ENCODE results near the gene BAZ1B.
"Not testable (repeated sequence)": the region's sequence is repeated elsewhere in the genome, so short reads cannot be mapped to it uniquely, and the experiment has no call there.

The BAZ1B gene

DNA sequence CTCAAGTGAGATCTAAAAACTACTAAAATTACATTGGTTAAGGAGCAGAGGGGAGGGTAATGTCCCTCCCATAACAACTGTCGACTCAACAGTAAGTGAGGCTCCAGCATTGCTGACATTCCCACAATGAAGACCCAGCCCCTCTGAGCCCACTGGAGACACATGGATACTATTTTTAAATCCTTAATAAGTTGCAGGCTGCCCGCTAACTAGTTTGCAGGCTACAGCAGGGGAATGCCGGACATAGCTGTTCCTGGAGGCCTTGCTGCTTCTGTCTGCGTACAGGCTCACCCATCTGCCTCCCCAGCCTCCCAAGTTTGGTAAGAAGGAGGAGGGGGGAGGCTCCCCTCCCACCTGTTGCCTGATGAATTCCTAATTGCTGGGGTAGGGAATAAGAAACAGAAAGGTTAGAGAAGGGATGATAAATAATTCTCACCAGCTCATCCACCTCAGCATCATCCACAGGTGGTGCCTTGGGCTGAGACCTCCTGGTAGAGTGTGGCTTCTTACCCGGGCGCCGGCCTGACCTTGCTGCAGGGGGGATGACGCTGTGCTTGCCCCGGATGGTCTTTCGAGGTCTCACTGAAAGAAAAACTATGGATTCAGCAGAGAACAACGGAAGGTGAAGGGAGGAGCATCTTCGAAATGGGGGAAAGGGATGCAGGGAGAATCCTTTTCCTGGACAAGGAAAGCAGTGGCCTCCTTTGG lies 78.4 kb downstream of the BAZ1B start:
- no peak for DNase-seq

DNA sequence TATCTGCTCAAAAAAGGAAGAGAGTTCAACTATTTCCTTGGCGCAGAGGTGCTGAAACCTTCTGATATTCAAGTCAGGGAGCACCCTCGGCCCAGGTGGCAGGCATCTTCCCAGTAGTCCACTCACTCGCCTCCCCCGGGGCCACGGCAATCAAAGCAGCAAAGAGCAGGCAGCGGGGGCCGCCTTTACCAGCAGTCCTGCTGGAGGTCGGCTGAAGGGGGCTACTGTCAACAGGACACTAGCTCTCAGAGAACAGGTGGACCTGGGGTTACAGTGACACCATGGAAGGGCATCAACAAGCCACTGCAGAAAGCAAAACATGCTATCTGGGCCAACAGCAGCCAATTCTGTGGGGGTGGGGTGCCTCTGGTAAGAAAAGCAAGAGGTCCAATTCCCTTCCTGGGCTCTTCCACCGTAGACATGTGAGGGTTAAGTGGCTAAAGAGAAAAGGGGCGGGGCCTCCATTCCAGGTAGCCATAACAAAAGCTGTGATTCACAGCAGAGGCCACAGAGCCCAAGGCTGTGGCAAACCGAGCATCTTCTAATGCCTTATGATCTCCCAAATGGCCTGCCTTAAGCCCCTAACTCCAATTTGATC lies 79.1 kb downstream of the BAZ1B start:
- DNase-seq, result no peak

DNA sequence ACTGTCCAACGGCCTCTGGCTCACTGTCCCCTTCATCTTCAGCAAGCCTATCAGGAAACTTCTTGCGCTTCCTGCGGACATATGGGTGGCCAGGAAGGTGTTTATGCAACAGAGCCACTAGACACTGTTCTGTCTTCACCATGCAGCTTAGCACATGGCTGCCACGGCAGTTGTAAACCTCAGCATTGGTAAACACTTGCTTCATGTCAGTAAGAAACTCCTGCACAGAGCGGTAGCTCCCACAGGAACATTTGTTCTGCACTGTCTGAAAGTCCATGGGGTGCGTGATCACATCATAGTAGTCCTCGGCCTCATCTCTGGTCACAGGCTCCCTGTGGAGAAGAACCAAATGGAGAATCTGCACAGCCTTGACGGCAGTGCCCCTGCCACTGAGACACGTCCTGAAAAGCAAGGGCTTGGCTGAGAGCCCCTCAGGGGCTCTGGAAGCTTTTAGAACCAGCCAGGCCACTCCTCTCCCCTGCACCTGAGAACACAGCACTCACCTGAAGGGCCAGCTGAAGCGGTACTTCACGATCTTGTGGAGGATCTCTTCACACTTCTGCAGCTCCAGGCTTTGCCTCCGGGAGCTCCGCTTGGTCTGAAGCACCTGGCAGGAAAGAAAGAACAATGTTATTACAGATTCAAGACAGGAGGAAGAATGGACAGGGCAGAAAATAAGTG lies 79.7 kb downstream of the BAZ1B start:
- DNase-seq, result no peak

DNA sequence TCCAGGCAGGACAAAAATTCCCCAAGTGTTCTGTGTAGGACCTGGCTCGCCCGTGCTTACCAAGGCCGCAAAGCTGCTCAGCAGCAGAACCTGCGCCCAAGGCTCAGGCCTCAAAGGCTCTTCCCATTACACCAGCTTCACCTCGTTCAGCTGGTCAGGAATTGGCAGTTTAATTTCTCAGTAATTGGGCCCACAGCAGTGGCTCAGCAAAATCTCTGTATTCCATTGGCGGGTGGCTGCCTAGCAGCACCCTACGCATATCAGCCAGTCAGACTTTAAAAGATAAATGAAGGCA lies 82.7 kb downstream of the BAZ1B start:
- DNase-seq, result no peak

DNA sequence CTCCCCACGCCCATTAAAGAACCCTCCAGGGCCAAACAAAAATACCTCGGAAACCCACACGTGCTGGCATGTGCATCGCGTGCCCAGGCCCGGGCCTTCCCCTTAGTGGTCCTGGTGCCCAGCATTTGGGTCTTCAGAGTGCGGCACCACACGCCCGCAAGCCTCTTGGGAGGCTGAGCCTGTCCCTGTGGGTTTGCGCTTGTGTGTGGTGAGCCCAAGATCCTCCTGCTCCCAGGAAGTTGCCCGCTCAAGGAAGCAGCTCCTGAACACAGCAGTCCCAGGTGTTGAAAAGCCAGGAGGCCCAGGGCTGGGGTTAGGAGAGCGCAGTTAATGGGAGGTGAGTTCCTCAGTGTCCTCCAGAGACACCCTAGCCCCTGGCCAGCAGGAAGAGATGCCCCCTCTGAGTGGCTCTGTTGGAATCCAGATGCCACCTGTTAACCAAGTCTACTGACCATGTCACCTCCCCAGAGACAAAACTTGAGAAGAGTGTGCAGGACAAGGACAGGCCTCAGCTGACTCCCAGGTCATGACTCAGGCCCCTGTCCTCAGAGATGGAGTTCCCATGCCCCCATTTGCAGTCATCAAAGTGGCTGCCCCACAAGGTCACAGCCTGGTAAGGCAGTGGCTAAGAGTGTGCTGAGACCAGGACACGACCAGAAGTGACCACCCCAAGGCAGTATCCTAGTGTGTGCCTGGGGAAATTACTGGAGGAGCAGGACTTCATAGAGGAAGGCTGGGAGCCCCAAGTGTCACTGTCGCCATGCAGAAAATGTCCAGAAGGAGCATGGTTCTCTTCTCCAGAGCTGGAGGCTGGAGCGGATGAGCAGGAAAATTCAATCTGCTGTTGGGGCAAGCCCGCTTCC lies 83.3 kb downstream of the BAZ1B start:
- no peak for DNase-seq

DNA sequence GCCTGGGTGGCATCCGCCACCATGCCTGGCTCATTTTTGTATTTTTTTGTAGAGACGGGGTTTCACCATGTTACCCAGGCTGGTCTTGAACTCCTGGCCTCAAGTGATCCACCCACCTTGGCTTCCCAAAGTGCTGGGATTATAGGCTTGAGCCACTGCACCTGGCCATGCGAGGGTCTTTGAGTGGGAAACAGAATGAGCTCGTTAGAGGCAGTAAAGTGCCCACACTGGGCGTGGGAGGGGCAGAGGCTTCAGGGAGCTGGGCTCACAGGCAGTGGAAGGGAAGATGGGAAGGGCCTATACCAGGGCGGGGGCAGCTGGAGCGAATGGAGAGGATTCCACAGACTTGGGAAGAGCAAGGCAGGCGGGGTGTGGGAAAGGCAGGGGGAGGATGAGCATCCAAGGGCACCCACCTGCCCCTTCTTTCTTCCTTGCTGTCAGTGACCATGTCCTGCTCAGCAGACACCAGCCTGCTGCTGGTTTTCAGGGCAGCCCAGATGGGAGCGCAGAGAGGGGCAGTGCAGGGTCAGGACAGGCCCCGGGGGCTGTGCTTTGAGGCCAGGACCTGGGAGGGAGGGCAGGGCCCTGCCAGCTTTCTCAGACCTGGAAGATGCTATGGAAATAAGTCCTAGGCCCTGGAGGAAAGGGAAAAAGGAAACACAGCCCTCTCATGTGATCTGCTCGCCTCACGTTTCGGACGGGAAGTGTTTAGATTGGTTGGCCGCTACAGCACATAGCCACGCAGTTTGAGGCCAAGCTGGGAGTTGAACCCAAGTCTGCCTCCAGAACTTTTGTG lies 84.3 kb downstream of the BAZ1B start:
- DNase-seq, result no peak

DNA sequence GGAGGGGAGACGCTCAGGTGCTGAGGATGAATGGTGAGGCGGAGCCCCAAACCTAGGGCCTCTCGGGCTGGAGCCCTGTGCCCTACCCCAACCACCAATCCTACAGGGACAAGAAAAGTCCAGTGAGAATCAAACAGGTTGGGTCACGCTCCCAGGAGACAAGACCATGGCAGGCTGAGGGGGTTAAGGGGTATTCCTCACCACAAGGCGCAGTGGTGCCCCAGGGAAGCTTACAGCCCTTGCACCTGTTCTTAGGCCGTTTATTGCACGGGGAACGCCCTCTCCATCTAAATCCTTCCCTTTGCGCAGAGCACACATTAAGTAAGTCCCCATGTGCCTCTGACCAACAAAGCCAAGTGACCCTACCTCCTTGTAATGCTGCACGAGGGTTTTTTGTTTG lies 85.0 kb downstream of the BAZ1B start:
- DNase-seq, result no peak

DNA sequence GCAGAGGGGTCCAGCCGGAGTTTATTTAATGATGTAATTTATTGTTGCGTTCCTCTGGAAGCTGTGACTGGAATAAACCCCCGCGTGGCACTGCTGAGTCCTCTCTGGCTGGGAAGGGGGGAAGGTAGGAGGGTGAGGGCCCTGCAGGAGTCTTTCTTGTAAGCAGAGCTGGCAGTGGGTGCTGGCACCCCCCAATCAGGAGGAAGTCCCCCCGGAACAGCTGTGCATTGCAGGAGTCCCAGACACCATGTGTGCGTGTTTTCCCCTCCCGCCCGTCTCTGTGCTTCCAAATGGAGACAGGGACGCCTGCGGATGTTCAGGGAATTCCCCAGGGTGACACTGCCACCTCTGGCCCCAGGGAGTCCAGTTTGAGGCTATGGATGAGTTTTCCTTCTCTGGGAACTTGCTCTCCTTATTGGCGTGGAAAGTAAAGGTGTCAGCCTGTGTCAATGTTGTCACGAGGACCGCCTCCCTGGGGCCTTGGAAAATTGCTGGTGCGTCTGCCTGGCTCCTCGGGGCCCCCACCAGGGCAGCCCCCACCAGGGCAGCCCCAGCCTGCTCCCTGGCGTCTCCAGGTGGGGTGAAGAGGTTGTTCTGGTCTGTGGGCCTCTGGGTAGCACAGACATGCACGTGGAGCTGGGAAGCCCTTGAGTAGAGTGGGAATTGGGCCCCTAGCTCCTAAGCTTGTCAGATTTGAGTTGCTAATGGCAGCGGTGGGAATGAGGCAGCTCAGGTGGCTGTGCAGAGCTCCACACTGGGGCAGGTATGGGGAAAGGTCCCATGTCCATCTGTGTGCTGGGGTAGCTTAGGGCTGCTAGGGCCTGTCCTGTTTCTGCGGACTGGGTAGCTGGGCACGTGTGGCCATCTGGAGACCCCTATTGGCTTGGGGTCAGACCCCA lies 85.8 kb downstream of the BAZ1B start:
- DNase-seq, result no peak

DNA sequence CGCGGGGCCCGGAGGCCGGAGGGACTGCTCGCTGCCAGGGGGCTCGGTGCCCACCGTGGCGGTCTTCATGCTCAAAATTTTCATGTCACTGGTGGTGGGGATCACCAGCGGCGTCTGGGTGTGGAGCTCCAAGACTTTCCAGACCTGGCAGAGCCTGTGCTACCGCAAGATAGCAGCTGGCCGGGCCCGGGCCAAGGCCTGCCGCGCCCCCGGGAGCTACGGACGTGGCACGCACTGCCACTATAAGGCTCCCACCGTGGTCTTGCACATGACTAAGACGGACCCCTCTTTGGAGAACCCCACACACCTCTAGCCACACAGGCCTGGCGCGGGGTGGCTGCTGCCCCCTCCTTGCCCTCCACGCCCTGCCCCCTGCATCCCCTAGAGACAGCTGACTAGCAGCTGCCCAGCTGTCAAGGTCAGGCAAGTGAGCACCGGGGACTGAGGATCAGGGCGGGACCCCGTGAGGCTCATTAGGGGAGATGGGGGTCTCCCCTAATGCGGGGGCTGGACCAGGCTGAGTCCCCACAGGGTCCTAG lies 86.6 kb downstream of the BAZ1B start:
- DNase-seq, result no peak

DNA sequence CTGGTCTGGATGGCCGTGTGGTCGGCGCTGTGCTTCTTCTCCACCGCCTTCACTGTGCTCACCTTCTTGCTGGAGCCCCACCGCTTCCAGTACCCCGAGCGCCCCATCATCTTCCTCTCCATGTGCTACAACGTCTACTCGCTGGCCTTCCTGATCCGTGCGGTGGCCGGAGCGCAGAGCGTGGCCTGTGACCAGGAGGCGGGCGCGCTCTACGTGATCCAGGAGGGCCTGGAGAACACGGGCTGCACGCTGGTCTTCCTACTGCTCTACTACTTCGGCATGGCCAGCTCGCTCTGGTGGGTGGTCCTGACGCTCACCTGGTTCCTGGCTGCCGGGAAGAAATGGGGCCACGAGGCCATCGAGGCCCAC lies 87.4 kb downstream of the BAZ1B start:
- DNase-seq, result no peak

DNA sequence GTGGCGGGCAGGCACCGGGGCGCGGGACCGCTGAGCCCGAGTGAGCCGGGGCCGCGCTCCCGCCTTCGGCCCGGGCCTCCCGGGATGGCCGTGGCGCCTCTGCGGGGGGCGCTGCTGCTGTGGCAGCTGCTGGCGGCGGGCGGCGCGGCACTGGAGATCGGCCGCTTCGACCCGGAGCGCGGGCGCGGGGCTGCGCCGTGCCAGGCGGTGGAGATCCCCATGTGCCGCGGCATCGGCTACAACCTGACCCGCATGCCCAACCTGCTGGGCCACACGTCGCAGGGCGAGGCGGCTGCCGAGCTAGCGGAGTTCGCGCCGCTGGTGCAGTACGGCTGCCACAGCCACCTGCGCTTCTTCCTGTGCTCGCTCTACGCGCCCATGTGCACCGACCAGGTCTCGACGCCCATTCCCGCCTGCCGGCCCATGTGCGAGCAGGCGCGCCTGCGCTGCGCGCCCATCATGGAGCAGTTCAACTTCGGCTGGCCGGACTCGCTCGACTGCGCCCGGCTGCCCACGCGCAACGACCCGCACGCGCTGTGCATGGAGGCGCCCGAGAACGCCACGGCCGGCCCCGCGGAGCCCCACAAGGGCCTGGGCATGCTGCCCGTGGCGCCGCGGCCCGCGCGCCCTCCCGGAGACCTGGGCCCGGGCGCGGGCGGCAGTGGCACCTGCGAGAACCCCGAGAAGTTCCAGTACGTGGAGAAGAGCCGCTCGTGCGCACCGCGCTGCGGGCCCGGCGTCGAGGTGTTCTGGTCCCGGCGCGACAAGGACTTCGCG lies 88.0 kb downstream of the BAZ1B start:
- no peak for DNase-seq

DNA sequence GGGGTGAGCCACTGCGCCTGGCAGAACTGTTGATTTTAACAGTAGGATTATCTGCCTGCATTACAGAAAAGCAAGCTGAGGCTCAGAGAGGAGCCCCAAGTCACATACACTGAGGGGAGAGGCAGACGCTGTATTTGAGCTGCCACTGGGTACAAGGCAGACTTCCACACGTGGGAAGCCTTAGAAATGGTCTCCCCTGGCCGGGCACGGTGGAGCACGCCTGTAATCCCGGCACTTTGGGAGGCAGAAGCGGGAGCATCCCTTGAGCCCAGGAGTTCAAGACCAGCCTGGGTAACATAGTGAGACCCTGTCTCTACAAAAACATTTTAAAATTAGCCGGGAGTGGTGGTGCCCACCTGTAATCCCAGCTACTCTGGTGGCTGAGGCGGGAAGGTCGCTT lies 89.4 kb downstream of the BAZ1B start:
- no peak for DNase-seq

DNA sequence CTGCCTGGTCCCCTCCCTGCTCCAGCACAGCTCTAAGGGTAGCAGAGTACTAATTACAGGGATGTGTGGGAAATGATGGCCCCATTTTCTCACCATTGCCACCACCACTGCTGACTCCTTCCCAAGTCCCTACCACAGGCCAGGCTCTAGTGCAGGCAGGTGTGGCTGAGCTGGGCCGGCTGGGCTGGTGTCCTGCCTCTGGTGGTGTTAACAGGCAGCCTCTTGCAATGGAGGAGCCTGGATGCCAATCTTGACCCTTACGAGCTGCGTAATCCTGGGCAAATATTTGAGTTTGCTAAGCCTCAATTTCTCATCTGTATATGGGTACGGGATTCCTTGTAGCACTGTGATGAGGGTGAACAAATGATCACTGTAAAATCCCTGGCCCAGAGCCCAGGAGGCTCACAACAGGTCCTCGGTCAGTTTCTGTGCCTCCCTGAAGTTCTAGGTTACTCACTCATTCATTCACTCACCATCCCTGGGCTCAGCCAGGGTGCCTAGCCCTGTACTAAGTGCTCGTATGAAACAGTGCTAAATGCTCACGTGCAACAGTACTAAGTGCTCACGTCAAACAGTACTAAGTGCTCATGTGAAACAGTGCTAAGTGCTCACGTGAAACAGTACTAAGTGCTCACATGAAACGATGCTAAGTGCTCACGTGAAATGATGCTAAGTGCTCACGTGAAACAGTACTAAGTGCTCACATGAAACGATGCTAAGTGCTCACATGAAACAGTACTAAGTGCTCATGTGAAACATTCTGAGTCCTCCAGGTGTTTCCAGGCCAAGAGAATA lies 90.9 kb downstream of the BAZ1B start:
- no peak for DNase-seq

DNA sequence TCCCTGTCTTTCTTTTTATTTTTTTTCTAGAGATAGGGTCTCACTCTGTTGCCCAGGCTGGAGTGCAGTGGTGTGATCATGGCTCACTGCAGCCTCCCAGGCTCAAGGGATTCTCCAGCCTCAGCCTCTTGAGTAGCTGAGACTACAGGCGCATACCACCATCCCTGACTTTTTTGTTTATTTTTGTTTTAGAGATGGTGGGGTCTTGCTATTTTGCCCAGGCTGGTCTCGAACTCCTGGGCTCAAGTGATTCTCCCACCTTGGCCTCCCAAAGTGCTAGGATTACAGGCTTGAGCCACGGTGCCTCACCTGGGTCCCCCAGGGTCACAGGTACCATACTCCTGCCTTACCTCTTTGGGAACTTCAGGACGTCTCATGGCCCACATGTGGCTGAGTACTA lies 91.6 kb downstream of the BAZ1B start:
- DNase-seq, result not testable (repeated sequence)

DNA sequence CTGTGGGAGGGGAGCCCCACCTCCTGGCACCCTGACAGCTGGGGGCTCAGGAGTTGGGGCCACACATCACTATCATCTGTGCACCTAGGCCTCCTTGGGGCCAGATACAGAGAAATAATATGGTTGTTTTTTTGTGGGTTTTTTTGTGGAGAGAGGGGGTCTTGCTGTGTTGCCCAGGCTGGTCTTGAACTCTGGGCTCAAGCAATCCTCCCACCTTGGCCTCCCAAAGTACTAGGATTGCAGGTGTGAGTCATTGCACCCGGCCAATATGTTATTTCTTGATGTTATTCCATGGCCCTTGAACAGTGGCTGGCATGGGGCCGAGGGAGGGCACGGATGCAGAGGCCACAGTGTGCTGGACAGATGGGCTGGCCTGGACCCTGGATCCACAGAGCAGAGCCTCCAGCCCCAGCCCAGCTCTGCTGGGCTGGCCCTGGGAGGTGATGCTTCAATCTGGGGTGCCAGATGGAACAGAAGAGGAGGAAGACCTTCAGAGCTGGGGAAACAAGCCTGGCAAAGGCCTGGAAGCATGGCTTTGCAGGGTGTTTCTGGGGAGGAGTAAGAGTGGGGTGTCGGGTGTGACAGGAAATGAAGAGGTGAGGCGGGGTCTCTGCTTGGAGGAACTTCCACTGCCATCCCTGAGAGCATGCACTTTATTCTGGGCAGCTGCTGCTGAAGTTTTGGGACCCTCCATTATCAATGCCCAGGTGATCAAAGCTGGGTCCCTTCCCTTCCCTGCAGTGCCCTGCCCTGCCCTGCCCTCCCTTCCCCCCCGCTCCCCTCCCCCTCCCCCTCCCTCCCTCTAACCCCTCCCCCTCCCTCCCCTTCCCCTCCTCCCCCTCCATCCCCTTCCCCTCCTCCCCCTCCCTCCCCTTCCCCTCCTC lies 92.2 kb downstream of the BAZ1B start:
- DNase-seq, result no peak

DNA sequence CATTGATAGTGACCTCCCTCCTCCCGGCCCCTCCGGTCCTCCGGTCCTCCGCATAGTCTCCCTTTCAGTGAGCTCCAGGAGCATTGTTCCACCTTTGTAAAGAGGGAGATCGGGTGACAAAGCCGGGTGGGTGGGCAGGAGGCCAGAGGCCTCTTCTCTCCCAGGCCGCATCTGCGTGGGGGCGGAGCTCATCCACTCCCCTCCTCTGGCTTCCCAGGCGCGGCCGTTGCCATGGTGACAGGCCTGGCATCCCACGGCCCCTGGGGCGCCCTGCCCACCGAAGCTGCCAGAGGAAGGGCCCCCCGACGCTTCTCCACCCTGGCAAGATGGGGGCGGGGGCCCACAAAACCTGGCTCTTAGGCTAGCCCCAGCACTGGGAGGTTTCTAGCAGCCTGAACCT lies 92.9 kb downstream of the BAZ1B start:
- DNase-seq, result no peak

DNA sequence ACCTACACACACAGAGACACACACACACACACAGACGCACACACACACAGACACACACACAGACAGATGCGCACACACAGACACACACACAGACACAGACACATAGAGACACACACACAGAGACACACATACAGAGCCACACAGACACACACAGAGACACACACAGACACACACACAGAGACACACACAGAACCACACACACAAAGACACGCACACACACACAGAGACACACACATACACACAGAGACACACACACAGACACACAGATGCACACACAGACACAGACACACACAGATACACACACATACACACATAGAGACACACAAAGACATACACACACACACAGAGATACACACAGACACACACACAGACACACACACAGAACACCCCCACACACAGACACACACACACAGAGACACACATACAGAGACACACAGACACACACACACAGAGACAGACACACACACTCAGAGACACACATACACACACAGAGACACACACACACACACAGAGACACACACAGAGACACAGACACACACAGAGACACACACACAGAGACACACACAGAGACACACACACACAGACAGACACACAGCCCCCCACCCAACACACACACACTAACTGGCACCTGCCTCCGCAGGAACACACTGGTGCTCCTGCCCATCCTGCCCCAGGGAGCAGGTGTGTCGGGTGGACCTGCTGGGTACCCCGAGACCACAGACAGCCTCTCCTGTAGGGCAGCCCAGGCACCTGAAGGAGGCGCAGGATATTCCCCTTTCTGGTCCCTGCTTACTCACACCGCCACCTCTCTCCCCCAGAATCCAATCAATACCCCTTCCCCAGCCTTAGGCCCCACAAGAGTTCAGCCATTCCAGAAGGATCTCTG lies 93.9 kb downstream of the BAZ1B start:
- no peak for DNase-seq

DNA sequence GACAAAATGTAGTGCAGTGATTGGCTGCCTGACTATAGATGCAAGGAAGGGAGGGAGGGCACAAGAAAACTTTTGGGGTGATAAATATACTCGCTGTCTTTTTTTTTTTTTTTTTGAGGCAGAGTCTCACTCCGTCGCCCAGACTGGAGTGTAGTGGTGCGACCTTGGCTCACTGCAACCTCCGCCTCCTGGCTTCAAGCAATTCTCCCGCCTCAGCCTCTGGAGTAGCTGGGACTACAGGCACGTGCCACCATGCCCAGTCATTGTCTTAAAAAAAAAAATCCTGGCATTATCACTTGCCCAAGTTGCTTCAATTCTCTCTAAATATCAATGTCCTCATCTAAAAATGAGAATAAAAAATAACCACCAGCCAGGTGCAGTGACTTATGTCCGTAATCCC lies 96.1 kb downstream of the BAZ1B start:
- no peak for DNase-seq
